Raji (cell line): ENCODE data around the gene CTDSPL.

Experiments used
- POLR2A ChIP-seq: IDR thresholded peaks from 2 replicates; pipeline ENCODE4 v1.6.1; 2011; ENCODE audit warnings: low read depth, low read length, control low read depth; ENCODE audit not compliant: insufficient read depth

CTDSPL gene

GRCh38 chr3:37988931-37989525 lies 127.3 kb downstream of the CTDSPL start:
- TF ChIP-seq POLR2A = no peak

GRCh38 chr3:37989821-37990480 lies 128.3 kb downstream of the CTDSPL start:
- TF ChIP-seq POLR2A = no peak

- no peak for TF ChIP-seq POLR2A
Observed at GRCh38 chr3:37990527-37990926, 128.8 kb downstream of the CTDSPL start, which contains the start of gene VILL. TSS of gene VILL (plus strand) at chr3:37990786. CDS start at chr3:37993673, 2,887 bp downstream.

GRCh38 chr3:37991109-37991508 lies 129.4 kb downstream of the CTDSPL start:
- TF ChIP-seq POLR2A = no peak

GRCh38 chr3:37991823-37992222 lies 130.1 kb downstream of the CTDSPL start:
- no peak for TF ChIP-seq POLR2A

GRCh38 chr3:37992271-37993066 lies 130.8 kb downstream of the CTDSPL start:
- TF ChIP-seq POLR2A = no peak

GRCh38 chr3:37993067-37993455 lies 131.4 kb downstream of the CTDSPL start:
- TF ChIP-seq POLR2A = no peak

- TF ChIP-seq POLR2A = no peak
Observed at GRCh38 chr3:37993460-37993819, 131.8 kb downstream of the CTDSPL start.

- no peak for TF ChIP-seq POLR2A
Observed at GRCh38 chr3:37993820-37994638, 132.3 kb downstream of the CTDSPL start.

- TF ChIP-seq POLR2A = no peak
Observed at GRCh38 chr3:37994639-37994972, 132.9 kb downstream of the CTDSPL start.

GRCh38 chr3:37995652-37996641 lies 134.3 kb downstream of the CTDSPL start:
- no peak for TF ChIP-seq POLR2A

- TF ChIP-seq POLR2A = no peak
Observed at GRCh38 chr3:37996785-37997301, 135.2 kb downstream of the CTDSPL start.

GRCh38 chr3:37997342-37997741 lies 135.7 kb downstream of the CTDSPL start:
- TF ChIP-seq POLR2A = no peak

GRCh38 chr3:37997791-37998370 lies 136.2 kb downstream of the CTDSPL start:
- TF ChIP-seq POLR2A = no peak
